SK-N-SH (cell line): Measurements from ENCODE around the gene DDX24. TPM values are rescaled to one million over a fixed set of nuclear protein-coding genes. Genes with fewer than 3 reads are reported as not detected.

Experiments used
- CTCF ChIA-PET: fragments of 300-600, 350-600 bp; formaldehyde crosslinking; extraction: SDS; loops from one replicate; lab custom pipeline; 2021; lab: Yijun Ruan, JAX
- POLR2A ChIA-PET: fragments of 350-600 bp; sonication (Branson Sonifier 250); formaldehyde crosslinking; extraction: SDS; loops from one replicate; lab custom pipeline; 2020; ENCODE audit warnings: antibody characterized with exemption, inconsistent platforms; lab: Yijun Ruan, JAX
- DNase-seq: peaks from one replicate; pipeline ENCODE4 v3.0.0; 2012
- H2AFZ ChIP-seq: fragments of 200-600 bp; sonication (generic); 2 replicates; pipeline ENCODE4 v1.8.1; 2016; ENCODE audit warnings: antibody characterized with exemption, mild to moderate bottlenecking, low read depth
- H3F3A ChIP-seq: fragments of 200-600 bp; sonication (generic); replicated peaks from 2 replicates; pipeline ENCODE3; 2016; ENCODE audit warnings: antibody characterized with exemption, mild to moderate bottlenecking; ENCODE audit not compliant: insufficient read depth
- H3K27ac ChIP-seq, 2 experiments: fragments of 200-500 bp in 1 of 2; fragments of 200-600 bp in 1 of 2; sonication (Bioruptor generic) in 1 of 2; sonication (generic), shearing (Covaris generic) in 1 of 2; 2 replicates each; pipeline versions ENCODE4 v1.5.1 to v1.6.1; 2014 to 2016; ENCODE audit warnings: low read depth in 2 of 2, inconsistent platforms in 1 of 2, low read length in 1 of 2, mild to moderate bottlenecking in 1 of 2, mixed read lengths in 1 of 2
- H3K27me3 ChIP-seq: fragments of 200-600 bp; sonication (generic), shearing (Covaris generic); 2 replicates; pipeline ENCODE4 v1.6.1; 2016; ENCODE audit warnings: mixed run types; ENCODE audit not compliant: insufficient read depth
- H3K36me3 ChIP-seq, 2 experiments: fragments of 200-500 bp in 1 of 2; fragments of 200-600 bp in 1 of 2; sonication (Bioruptor generic) in 1 of 2; sonication (generic) in 1 of 2; replicated peaks in 1 of 2; 2 replicates each; pipeline versions ENCODE3 to v1.5.1; 2014 to 2016; ENCODE audit warnings: low read length in 1 of 2, mild to moderate bottlenecking in 1 of 2; ENCODE audit not compliant: insufficient read depth in 2 of 2, control insufficient read depth in 1 of 2
- H3K4me1 ChIP-seq, 2 experiments: fragments of 200-500 bp in 1 of 2; fragments of 200-600 bp in 1 of 2; sonication (Bioruptor generic) in 1 of 2; sonication (generic), shearing (Covaris generic) in 1 of 2; 2 replicates each; pipeline versions ENCODE4 v1.5.1 to v1.6.1; 2014 to 2016; ENCODE audit warnings: low read depth in 1 of 2, low read length in 1 of 2, mixed run types in 1 of 2; ENCODE audit not compliant: insufficient read depth in 2 of 2, control insufficient read depth in 1 of 2
- H3K4me2 ChIP-seq: fragments of 200-600 bp; sonication (generic), shearing (Covaris generic); 2 replicates; pipeline ENCODE4 v1.6.1; 2017; ENCODE audit warnings: mixed run types
- H3K4me3 ChIP-seq, 2 experiments: fragments of 200-500 bp in 1 of 2; fragments of 200-600 bp in 1 of 2; sonication (Bioruptor generic) in 1 of 2; sonication (generic), shearing (Covaris generic) in 1 of 2; 2 replicates each; pipeline versions ENCODE4 v1.5.1 to v1.8.1; 2014 to 2016; ENCODE audit warnings: low read depth in 2 of 2, inconsistent platforms in 1 of 2, low read length in 1 of 2, mild to moderate bottlenecking in 1 of 2, mixed read lengths in 1 of 2, moderate library complexity in 1 of 2
- H3K79me2 ChIP-seq: fragments of 200-600 bp; sonication (generic); 2 replicates; pipeline ENCODE4 v1.8.1; 2017; ENCODE audit warnings: mild to moderate bottlenecking; ENCODE audit not compliant: insufficient read depth
- H3K9ac ChIP-seq: fragments of 200-600 bp; sonication (generic); 2 replicates; pipeline ENCODE4 v1.6.1; 2017; ENCODE audit warnings: mixed run types
- H3K9me2 ChIP-seq: fragments of 200-600 bp; sonication (generic); 2 replicates; pipeline ENCODE4 v1.6.1; 2017; ENCODE audit warnings: mixed run types
- H3K9me3 ChIP-seq: fragments of 200-600 bp; sonication (generic); 2 replicates; pipeline ENCODE4 v1.6.1; 2017; ENCODE audit warnings: mixed run types, mild to moderate bottlenecking, moderate library complexity
- H4K20me1 ChIP-seq: fragments of 200-600 bp; sonication (generic); 2 replicates; pipeline ENCODE4 v1.6.1; 2017; ENCODE audit warnings: mild to moderate bottlenecking, mixed run types; ENCODE audit not compliant: insufficient read depth
- CHD2 ChIP-seq: fragments of 150-350 bp; IDR thresholded peaks from 2 replicates; pipeline ENCODE4 v1.6.1; 2018; ENCODE audit warnings: low read length; ENCODE audit not compliant: partially characterized antibody
- CTCF ChIP-seq: fragments of 200-600 bp; sonication (generic); IDR thresholded peaks from 2 replicates; pipeline ENCODE4 v1.6.1; 2017; ENCODE audit warnings: antibody characterized with exemption, mild to moderate bottlenecking, moderate library complexity
- ELF1 ChIP-seq: IDR thresholded peaks from 2 replicates; pipeline ENCODE4 v1.4.0; 2012
- EP300 ChIP-seq, 2 experiments: IDR thresholded peaks; 2 replicates each; pipeline versions ENCODE4 v1.4.0 to v1.6.1; 2012; ENCODE audit warnings: borderline replicate concordance in 1 of 2, low read depth in 1 of 2, low read length in 1 of 2
- FOSL2 ChIP-seq: IDR thresholded peaks from 2 replicates; pipeline ENCODE4 v1.4.0; 2012; ENCODE audit warnings: low read depth, mild to moderate bottlenecking, moderate library complexity, borderline replicate concordance
- FOXM1 ChIP-seq: IDR thresholded peaks from 2 replicates; pipeline ENCODE4 v1.4.0; 2012; ENCODE audit warnings: low read depth, mild to moderate bottlenecking
- GABPA ChIP-seq: IDR thresholded peaks from 2 replicates; pipeline ENCODE4 v1.4.0; 2012; ENCODE audit warnings: low read depth, mild to moderate bottlenecking
- JUND ChIP-seq: IDR thresholded peaks from 2 replicates; pipeline ENCODE4 v1.4.0; 2012
- MXI1 ChIP-seq: IDR thresholded peaks from 2 replicates; pipeline ENCODE4 v1.6.1; 2012; ENCODE audit warnings: mild to moderate bottlenecking, low read depth, low read length, improper control_type of control experiment
- PBX3 ChIP-seq: IDR thresholded peaks from 2 replicates; pipeline ENCODE4; 2012
- POLR2AphosphoS5 ChIP-seq: IDR thresholded peaks from 2 replicates; pipeline ENCODE4 v1.6.1; 2012; ENCODE audit warnings: low read depth, low read length
- RAD21 ChIP-seq: IDR thresholded peaks from 2 replicates; pipeline ENCODE4 v1.6.1; 2012; ENCODE audit warnings: mild to moderate bottlenecking, low read length
- RFX5 ChIP-seq: IDR thresholded peaks from 2 replicates; pipeline ENCODE4 v1.6.1; 2012; ENCODE audit warnings: mild to moderate bottlenecking, improper control_type of control experiment, low read length
- RXRA ChIP-seq: IDR thresholded peaks from 2 replicates; pipeline ENCODE4 v1.4.0; 2012; ENCODE audit warnings: low read depth, mild to moderate bottlenecking, borderline replicate concordance
- TAF1 ChIP-seq: IDR thresholded peaks from 2 replicates; pipeline ENCODE4 v1.6.1; 2012; ENCODE audit warnings: low read depth, mild to moderate bottlenecking, low read length, moderate library complexity, borderline replicate concordance
- ZBTB33 ChIP-seq: IDR thresholded peaks from 2 replicates; pipeline ENCODE4 v1.4.0; 2012; ENCODE audit warnings: low read depth, borderline replicate concordance
- WGBS: methylation state at CpG from one replicate; pipeline ENCODE4 v1.1.6; 2017; ENCODE audit warnings: low lambda C conversion rate; 5-methylcytosine and 5-hydroxymethylcytosine counted together
- polyA plus RNA-seq, 3 experiments: library from polyadenylated mRNA; depleted of rRNA; stranded (reverse); fragments of >200 nt; gene quantifications; 2 replicates each; pipeline ENCODE4 v1.2.3, GENCODE V29; 2012

Gene DDX24
- polyA plus RNA-seq, 1 of the 3 experiments (the other 2 are of a cell fraction), result 108 TPM

GRCh38 chr14:94034886-94035285 is 46.1 kb downstream of the DDX24 start (continued):
- no peak for TF ChIP-seq ZBTB33
- TF ChIP-seq CTCF, result no peak
- no peak for TF ChIP-seq CHD2
- TF ChIP-seq POLR2AphosphoS5, result no peak
- no peak for TF ChIP-seq MXI1
- TF ChIP-seq FOXM1, result no peak
- TF ChIP-seq, all 33 proteins: peak for 0

- TF ChIP-seq FOSL2 (no peak), ELF1 (no peak), GABPA (no peak), CTCF (no peak), JUND (no peak), RAD21 (no peak), TAF1 (no peak), FOXM1 (no peak), RXRA (no peak), ZBTB33 (no peak), EP300 (IDR thresholded peaks at IDR 0.05; ENCODE audit: borderline replicate concordance in 1 of 2, low read depth in 1 of 2, low read length in 1 of 2) (no peak), RFX5 (no peak), PBX3 (no peak), CHD2 (no peak)
- Histone ChIP-seq H3K9me3 (no peaks in the 10 kb centered on the region), H3K4me1 (peaks cover 0 to 21% of the 10 kb centered on the region in 2 experiments; a peak in 1 of 4 replicates), H3K4me2 (no peak overlapping the region), H3K79me2 (no peaks in the 10 kb centered on the region), H3K9me2 (no peaks in the 10 kb centered on the region), H3K9ac (no peak overlapping the region), H3K27ac (no peak overlapping the region), H3K27me3 (no peaks in the 10 kb centered on the region), H3F3A (no peaks in the 10 kb centered on the region), H4K20me1 (no peaks in the 10 kb centered on the region), H3K36me3 (no peaks in the 10 kb centered on the region), H2AFZ (no peak overlapping the region), H3K4me3 (no peak overlapping the region)
- no peak for DNase-seq
- POLR2A ChIA-PET, result no interaction called here
- WGBS, result 75% methylated on average over 7 of the region's 7 CpGs
- CTCF ChIA-PET, result interaction anchor here (1.1 to 10.8 kb wide), 5 partner anchors 31 to 139 kb away, joined by 3 to 132 read pairs (median 10); partner anchors contain the start of gene IFI27L2
Measured at GRCh38 chr14:94031883-94032279, 49.1 kb downstream of the DDX24 start.
